B cell (primary cell): Measurements from ENCODE around the gene QPCT. TPM values are rescaled to one million over a fixed set of nuclear protein-coding genes. Genes with fewer than 3 reads are reported as not detected.

ENCODE experiments used
- ATAC-seq: fragments of 200-7000 bp; cut with Tn5 transposase; one replicate; pipeline ENCODE4 v1.10.0; 2021; ENCODE audit warnings: low read depth, mild to moderate bottlenecking, moderate number of reproducible peaks, moderate library complexity
- CTCF ChIA-PET: fragments of 350-600 bp; sonication (Branson Sonifier 250); formaldehyde crosslinking; loops from one replicate; lab custom pipeline; 2021; ENCODE audit warnings: antibody characterized with exemption, inconsistent platforms; lab: Charles Lee
- POLR2A ChIA-PET: fragments of 350-600 bp; sonication (Branson Sonifier 250); formaldehyde crosslinking; loops from one replicate; lab custom pipeline; 2021; ENCODE audit warnings: antibody characterized with exemption; lab: Charles Lee
- DNase-seq: peaks from one replicate; pipeline ENCODE4 v3.0.0; 2013
- H2AFZ ChIP-seq: 2 replicates; pipeline ENCODE4 v1.6.1; 2012; ENCODE audit warnings: mild to moderate bottlenecking, low read depth, low read length; ENCODE audit not compliant: insufficient read depth, poor library complexity, severe bottlenecking
- H3K27ac ChIP-seq, 2 donors: 1 replicate in 1 of 2; 2 replicates in 1 of 2; pipeline ENCODE4 v1.5.1; 2012 to 2013; ENCODE audit warnings: low read length in 2 of 2, mild to moderate bottlenecking in 2 of 2, moderate library complexity in 1 of 2
- H3K27me3 ChIP-seq, 4 experiments: fragments of 200-600 bp in 1 of 4; sonication (generic) in 1 of 4; replicated peaks in 1 of 4; 1 replicate in 2 of 4; 2 replicates in 2 of 4; pipeline versions ENCODE4 v1.6.1 to v1.7.0; 2013 to 2016; ENCODE audit warnings: low read length in 3 of 4, mild to moderate bottlenecking in 2 of 4, mixed read lengths in 1 of 4, moderate library complexity in 1 of 4; ENCODE audit not compliant: insufficient read depth in 4 of 4, control insufficient read depth in 3 of 4; ENCODE audit errors: control extremely low read depth in 1 of 4
- H3K36me3 ChIP-seq, 2 experiments: replicated peaks in 1 of 2; 1 replicate in 1 of 2; 2 replicates in 1 of 2; pipeline versions ENCODE4 v1.6.1 to v1.7.1; 2013; ENCODE audit warnings: low read length in 1 of 2; ENCODE audit not compliant: insufficient read depth in 2 of 2, control insufficient read depth in 1 of 2; ENCODE audit errors: control extremely low read depth in 1 of 2, extremely low read depth in 1 of 2
- H3K4me1 ChIP-seq, 2 donors: fragments of 200-600 bp in 1 of 2; sonication (generic) in 1 of 2; 1 replicate in 1 of 2; 2 replicates in 1 of 2; pipeline versions ENCODE4 v1.5.1 to v1.6.1; 2013 to 2017; ENCODE audit warnings: low read length in 2 of 2; ENCODE audit not compliant: control insufficient read depth in 2 of 2, insufficient read depth in 2 of 2
- H3K4me2 ChIP-seq: replicated peaks from 2 replicates; pipeline ENCODE3; 2012; ENCODE audit warnings: mild to moderate bottlenecking, low read depth, low read length; ENCODE audit not compliant: poor library complexity, severe bottlenecking
- H3K4me3 ChIP-seq, 5 experiments: fragments of 200-600 bp in 1 of 5; sonication (generic) in 1 of 5; 1 replicate in 3 of 5; 2 replicates in 2 of 5; pipeline versions ENCODE4 v1.5.1 to v1.7.0; 2011 to 2016; ENCODE audit warnings: low read length in 4 of 5, mild to moderate bottlenecking in 4 of 5, low read depth in 2 of 5, control low read depth in 1 of 5, moderate library complexity in 1 of 5; ENCODE audit not compliant: insufficient read depth in 1 of 5; ENCODE audit errors: control extremely low read depth in 1 of 5, extremely low read depth in 1 of 5
- H3K79me2 ChIP-seq: fragments of 200-600 bp; sonication (generic); one replicate; pipeline ENCODE4 v1.6.0; 2016; ENCODE audit warnings: low read length; ENCODE audit not compliant: control insufficient read depth, insufficient read depth
- H3K9ac ChIP-seq: fragments of 200-600 bp; sonication (generic); 2 replicates; pipeline ENCODE4 v1.6.1; 2017; ENCODE audit warnings: mild to moderate bottlenecking, low read length, moderate library complexity
- H3K9me3 ChIP-seq, 3 donors: one replicate each; pipeline versions ENCODE4 v1.6.1 to v1.7.1; 2013; ENCODE audit warnings: low read length in 2 of 3; ENCODE audit not compliant: control insufficient read depth in 2 of 3, insufficient read depth in 1 of 3; ENCODE audit errors: control extremely low read depth in 1 of 3
- H4K20me1 ChIP-seq: 2 replicates; pipeline ENCODE4 v1.6.0; 2012; ENCODE audit warnings: mild to moderate bottlenecking, low read length; ENCODE audit not compliant: insufficient read depth, control insufficient read depth, poor library complexity, severe bottlenecking
- H3K27ac Mint-ChIP-seq: one replicate; pipeline ENCODE4 v1.8.0; 2021; ENCODE audit warnings: mixed read lengths
- H3K27me3 Mint-ChIP-seq: one replicate; pipeline ENCODE4 v1.8.0; 2021; ENCODE audit warnings: mixed read lengths
- H3K4me1 Mint-ChIP-seq: one replicate; pipeline ENCODE4 v1.8.0; 2021; ENCODE audit warnings: mixed read lengths
- H3K4me3 Mint-ChIP-seq: one replicate; pipeline ENCODE4 v1.8.0; 2021; ENCODE audit warnings: mixed read lengths
- H3K9me3 Mint-ChIP-seq: one replicate; pipeline ENCODE4 v1.8.0; 2022; ENCODE audit warnings: mixed read lengths; ENCODE audit not compliant: insufficient read depth
- EZH2 ChIP-seq: IDR thresholded peaks from 2 replicates; pipeline ENCODE4 v1.6.1; 2012; ENCODE audit warnings: borderline replicate concordance, low read depth, mild to moderate bottlenecking, moderate library complexity, low read length; ENCODE audit not compliant: insufficient read depth, poor library complexity, severe bottlenecking
- WGBS: methylation state at CpG from one replicate; pipeline ENCODE4 v1.1.5; 2013; ENCODE audit warnings: missing lambda C conversion rate; ENCODE audit not compliant: insufficient coverage; 5-methylcytosine and 5-hydroxymethylcytosine counted together
- intact Hi-C: fragments of 100-400 bp; cut with micrococcal nuclease; formaldehyde crosslinking; loops from one replicate; pipeline ENCODE4 v1.10.0; 2022
- polyA plus RNA-seq: library from polyadenylated mRNA; depleted of rRNA; stranded (reverse); fragments of >200 nt; gene quantifications from 2 replicates; pipeline ENCODE4 v1.2.3, GENCODE V29; 2012
- total RNA-seq, 2 donors: library from RNA; stranded (reverse); fragments of 120-200 nt in 1 of 2; gene quantifications; 1 replicate in 1 of 2; 2 replicates in 1 of 2; pipeline versions ENCODE4 v1.2.3 to v1.2.4, GENCODE V29; 2013 to 2022
- TF ChIP-seq, protein P1 (sequence below): fragments of 200-600 bp; IDR thresholded peaks from one replicate; pipeline ENCODE4 v1.8.0; 2022; ENCODE audit warnings: antibody characterized with exemption, mild to moderate bottlenecking

Gene QPCT
- total and polyA plus RNA-seq, 2 donors (not counting 1 experiment from before 2014, with no cell fraction given), result 0.48 to 2.1 TPM

DNA sequence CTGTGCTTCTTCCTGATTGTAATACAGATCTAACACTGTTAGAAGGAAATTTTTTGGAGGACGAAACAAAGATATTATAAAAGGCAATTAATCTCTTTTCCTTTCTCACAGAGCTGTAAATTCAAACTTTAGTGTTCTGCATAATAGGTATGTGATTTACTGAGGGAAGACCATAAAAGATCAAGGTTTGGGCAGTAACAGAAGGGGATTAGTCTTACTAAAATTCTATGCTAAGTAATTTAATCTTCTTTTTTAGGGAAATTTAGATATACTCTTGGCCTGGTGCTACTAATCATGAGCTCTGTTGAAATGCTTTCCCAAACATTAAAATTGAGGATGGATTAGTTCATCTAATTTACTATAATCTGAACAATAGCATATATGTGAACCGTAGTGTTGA lies 8.8 kb upstream of the QPCT start:
- no peaks in the 10 kb centered on the region for H3K36me3 ChIP-seq
- Mint-ChIP-seq H3K27ac (no peak overlapping the region), H3K27me3 (no peaks in the 10 kb centered on the region), H3K9me3 (no peaks in the 10 kb centered on the region), H3K4me1 (peaks cover 13% of the 10 kb centered on the region), H3K4me3 (no peak overlapping the region)
- POLR2A ChIA-PET, result no interaction called here
- H3K4me2 ChIP-seq, result no peak overlapping the region
- peaks cover 7 to 8% of the 10 kb centered on the region in 2 donors for H3K4me1 ChIP-seq
- no peak overlapping the region for H3K27ac ChIP-seq
- ATAC-seq (no peak), DNase-seq (no peak)
- no peaks in the 10 kb centered on the region for H3K27me3 ChIP-seq
- intact Hi-C loops, result no loop called here
- H3K4me3 ChIP-seq, result no peak overlapping the region
- no peaks in the 10 kb centered on the region for H4K20me1 ChIP-seq
- H3K9ac ChIP-seq, result no peak overlapping the region
- CTCF ChIA-PET, result no interaction called here
- H3K79me2 ChIP-seq, result no peaks in the 10 kb centered on the region
- no peaks in the 10 kb centered on the region for H3K9me3 ChIP-seq
- no CpG with 5 or more reads among the region's 2 CpGs for WGBS
- TF ChIP-seq, protein P1, sequence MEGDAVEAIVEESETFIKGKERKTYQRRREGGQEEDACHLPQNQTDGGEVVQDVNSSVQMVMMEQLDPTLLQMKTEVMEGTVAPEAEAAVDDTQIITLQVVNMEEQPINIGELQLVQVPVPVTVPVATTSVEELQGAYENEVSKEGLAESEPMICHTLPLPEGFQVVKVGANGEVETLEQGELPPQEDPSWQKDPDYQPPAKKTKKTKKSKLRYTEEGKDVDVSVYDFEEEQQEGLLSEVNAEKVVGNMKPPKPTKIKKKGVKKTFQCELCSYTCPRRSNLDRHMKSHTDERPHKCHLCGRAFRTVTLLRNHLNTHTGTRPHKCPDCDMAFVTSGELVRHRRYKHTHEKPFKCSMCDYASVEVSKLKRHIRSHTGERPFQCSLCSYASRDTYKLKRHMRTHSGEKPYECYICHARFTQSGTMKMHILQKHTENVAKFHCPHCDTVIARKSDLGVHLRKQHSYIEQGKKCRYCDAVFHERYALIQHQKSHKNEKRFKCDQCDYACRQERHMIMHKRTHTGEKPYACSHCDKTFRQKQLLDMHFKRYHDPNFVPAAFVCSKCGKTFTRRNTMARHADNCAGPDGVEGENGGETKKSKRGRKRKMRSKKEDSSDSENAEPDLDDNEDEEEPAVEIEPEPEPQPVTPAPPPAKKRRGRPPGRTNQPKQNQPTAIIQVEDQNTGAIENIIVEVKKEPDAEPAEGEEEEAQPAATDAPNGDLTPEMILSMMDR, result no peak
- TF ChIP-seq EZH2, result no peak
- no peak overlapping the region for H2AFZ ChIP-seq

DNA sequence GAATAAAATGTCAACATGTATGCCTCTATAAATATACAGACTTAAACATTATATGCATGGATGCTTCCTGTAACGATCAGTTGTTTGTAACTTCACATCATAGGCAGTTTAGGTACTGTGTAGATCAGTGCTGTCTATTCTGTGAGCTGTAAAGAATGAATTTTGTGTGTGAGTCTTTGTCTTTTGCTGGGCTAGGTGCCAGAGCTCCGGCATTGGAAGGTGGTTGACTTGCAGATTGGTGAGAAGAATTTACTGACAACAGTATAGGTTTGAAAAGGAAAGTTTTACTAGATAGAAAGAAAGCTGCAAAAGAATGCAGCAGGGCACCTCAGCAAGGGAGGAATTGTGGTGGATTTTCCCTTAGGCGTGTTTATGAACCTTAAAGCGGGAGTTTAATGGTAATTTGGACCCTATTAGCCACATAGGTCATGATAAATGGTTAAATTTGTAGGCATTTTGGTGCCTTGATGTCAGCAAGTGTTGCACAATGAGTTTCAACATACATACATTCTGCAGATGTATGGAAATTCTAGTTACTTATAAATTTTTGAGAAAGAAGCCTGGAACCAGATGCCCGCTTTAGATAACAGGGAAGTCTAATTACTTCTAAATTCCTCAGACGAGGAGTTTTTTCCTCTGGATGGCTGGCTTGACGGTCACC lies 6.7 kb upstream of the QPCT start:
- Histone ChIP-seq H3K36me3 (no peaks in the 10 kb centered on the region), H4K20me1 (no peaks in the 10 kb centered on the region), H2AFZ (no peak overlapping the region), H3K4me2 (no peak overlapping the region), H3K9me3 (no peaks in the 10 kb centered on the region), H3K27ac (no peak overlapping the region), H3K79me2 (no peaks in the 10 kb centered on the region), H3K9ac (no peak overlapping the region), H3K4me1 (peaks cover 6 to 8% of the 10 kb centered on the region in 2 donors), H3K4me3 (no peak overlapping the region), H3K27me3 (no peaks in the 10 kb centered on the region)
- intact Hi-C loops, result no loop called here
- TF ChIP-seq, protein P1, result no peak
- no peak for TF ChIP-seq EZH2
- Mint-ChIP-seq H3K4me1 (peaks cover 12% of the 10 kb centered on the region), H3K27me3 (no peaks in the 10 kb centered on the region), H3K4me3 (no peak overlapping the region), H3K27ac (no peak overlapping the region), H3K9me3 (no peaks in the 10 kb centered on the region)
- 100% methylated on average over 2 of the region's 7 CpGs for WGBS
- CTCF ChIA-PET, result interaction anchor here (0.7 to 1.7 kb wide), 2 partner anchors 58 to 59 kb away, joined by 3 to 5 read pairs; no protein-coding TSS in a partner anchor
- no peak for DNase-seq
- no peak for ATAC-seq
- POLR2A ChIA-PET, result no interaction called here
